Transverse colon (tissue), 4 donors: ENCODE measurements around the gene GRAP2. TPM values are rescaled to one million over a fixed set of nuclear protein-coding genes. Genes with fewer than 3 reads are reported as not detected.

Experiments used
- DNase-seq: peaks from one replicate; pipeline ENCODE4 v3.0.0-alpha.2; 2019
- H3K27ac ChIP-seq, 4 donors: fragments of 200-600 bp; sonication (generic); 2 replicates each; pipeline ENCODE4 v1.5.1; 2016 to 2018; ENCODE audit warnings: inconsistent platforms in 4 of 4
- H3K27me3 ChIP-seq: fragments of 200-600 bp; sonication (generic); 2 replicates; pipeline ENCODE4 v1.5.1; 2017; ENCODE audit warnings: inconsistent platforms
- H3K36me3 ChIP-seq, 4 donors: fragments of 200-600 bp; sonication (generic); 2 replicates each; pipeline ENCODE4 v1.5.1; 2017 to 2019; ENCODE audit warnings: inconsistent platforms in 4 of 4
- H3K4me1 ChIP-seq, 4 donors: fragments of 200-600 bp; sonication (generic); 2 replicates each; pipeline ENCODE4 v1.5.1; 2017 to 2020; ENCODE audit warnings: inconsistent platforms in 4 of 4
- H3K4me3 ChIP-seq, 4 donors: fragments of 200-600 bp; sonication (generic); 1 replicate in 1 of 4; 2 replicates in 3 of 4; pipeline versions ENCODE4 v1.5.1 to v1.6.1; 2017 to 2019; ENCODE audit warnings: inconsistent platforms in 4 of 4
- H3K9me3 ChIP-seq, 2 donors: fragments of 200-600 bp; sonication (generic); 2 replicates each; pipeline ENCODE4 v1.5.1; 2017 to 2019; ENCODE audit warnings: inconsistent platforms in 2 of 2
- CTCF ChIP-seq, 5 experiments: fragments of 200-600 bp in 3 of 5; fragments of 450-650 bp in 2 of 5; sonication (generic) in 3 of 5; IDR thresholded peaks; 1 replicate in 2 of 5; 2 replicates in 3 of 5; pipeline ENCODE4 v1.5.1; 2016 to 2017; ENCODE audit warnings: antibody characterized with exemption in 5 of 5, inconsistent platforms in 3 of 5, mild to moderate bottlenecking in 2 of 5, moderate library complexity in 1 of 5
- EP300 ChIP-seq: sonication (generic); formaldehyde crosslinking; IDR thresholded peaks from one replicate; pipeline ENCODE4 v1.6.1; 2017; ENCODE audit warnings: antibody characterized with exemption, low read depth
- POLR2A ChIP-seq: fragments of 450-650 bp; IDR thresholded peaks from one replicate; pipeline ENCODE4 v1.6.1; 2016; ENCODE audit warnings: antibody characterized with exemption, mild to moderate bottlenecking, moderate library complexity
- POLR2AphosphoS5 ChIP-seq, 3 donors: sonication (generic); formaldehyde crosslinking; IDR thresholded peaks; one replicate each; pipeline ENCODE4 v1.6.1; 2016; ENCODE audit warnings: antibody characterized with exemption in 3 of 3
- WGBS, 2 donors: methylation state at CpG; one replicate each; pipeline ENCODE4 v1.1.5; 2018; ENCODE audit warnings: low coverage in 1 of 2; 5-methylcytosine and 5-hydroxymethylcytosine counted together
- in situ Hi-C, 4 donors: fragments of 200-750 bp; cut with MboI; loops; one replicate each; pipeline versions ENCODE4 v1.15.0 to v1.15.1; 2017; ENCODE audit warnings: low sequenced_read_pairs in 3 of 4, low pct_ligation_motif_present in 1 of 4, low pct_unique_long_range_greater_than_20kb in 1 of 4
- intact Hi-C: fragments of 100-400 bp; cut with DNase I; formaldehyde crosslinking; loops from one replicate; pipeline ENCODE4 v1.15.1; 2023; ENCODE audit warnings: low total_unique reads
- total RNA-seq, 4 donors: library from RNA; depleted of rRNA; stranded (reverse); fragments of >200 nt; gene quantifications; one replicate each; pipeline ENCODE4 v1.1.0, GENCODE V29; 2016

GRAP2 gene
- total RNA-seq, 4 donors from 2014 or later, result 0.60 to 28.4 (median 4.9) TPM

- TF ChIP-seq EP300, result no peak
- no peak for TF ChIP-seq CTCF (IDR thresholded peaks at IDR 0.05)
- no peak for TF ChIP-seq POLR2A
- TF ChIP-seq POLR2AphosphoS5 (IDR thresholded peaks at IDR 0.05), result no peak
- H3K27ac ChIP-seq, result no peak overlapping the region
- WGBS, 2 donors, result 59 to 71% methylated on average over 5 to 6 of the region's 6 CpGs
These were observed 35.8 kb downstream of the GRAP2 start for GRCh38 chr22:39936523-39937145.

GRCh38 chr22:39937906-39938305, 37.0 kb downstream of the GRAP2 start:
- Histone ChIP-seq H3K4me1 (no peaks in the 10 kb centered on the region), H3K36me3 (no peaks in the 10 kb centered on the region), H3K27ac (no peak overlapping the region), H3K4me3 (no peak overlapping the region), H3K27me3 (peaks cover 8% of the 10 kb centered on the region), H3K9me3 (no peaks in the 10 kb centered on the region)
- in situ Hi-C loops (no loop called here), intact Hi-C loops (no loop called here)
- DNase-seq, result no peak
- TF ChIP-seq CTCF (IDR thresholded peaks at IDR 0.05) (no peak), EP300 (no peak), POLR2A (no peak)
- 72% methylated on average over 3 of the region's 3 CpGs for WGBS, 2 donors

More at GRCh38 chr22:39936523-39937145, 35.8 kb downstream of the GRAP2 start:
- Histone ChIP-seq H3K9me3 (no peaks in the 10 kb centered on the region), H3K4me1 (no peaks in the 10 kb centered on the region), H3K36me3 (no peaks in the 10 kb centered on the region), H3K27me3 (peaks cover 8% of the 10 kb centered on the region), H3K4me3 (no peak overlapping the region)
- in situ Hi-C loops (no loop called here), intact Hi-C loops (no loop called here)
- no peak for DNase-seq

GRCh38 chr22:39938509-39939111, 37.7 kb downstream of the GRAP2 start:
- peaks cover 8% of the 10 kb centered on the region for H3K27me3 ChIP-seq
- intact Hi-C loops, result no loop called here
- H3K27ac ChIP-seq, result no peak overlapping the region
- no peaks in the 10 kb centered on the region for H3K9me3 ChIP-seq
- H3K36me3 ChIP-seq, result no peaks in the 10 kb centered on the region
- WGBS, 2 donors, result 89% methylated on average over 14 of the region's 14 CpGs; no CpG with 5 or more reads in 1 of the 2 donors
- DNase-seq, result no peak
- no peak for TF ChIP-seq POLR2A
- TF ChIP-seq CTCF (IDR thresholded peaks at IDR 0.05), result no peak
- no peak for TF ChIP-seq POLR2AphosphoS5 (IDR thresholded peaks at IDR 0.05)
- no peak for TF ChIP-seq EP300
- no peak overlapping the region for H3K4me3 ChIP-seq
- in situ Hi-C loops, result no loop called here
- no peaks in the 10 kb centered on the region for H3K4me1 ChIP-seq

- no peaks in the 10 kb centered on the region for H3K9me3 ChIP-seq
- no peaks in the 10 kb centered on the region for H3K4me1 ChIP-seq
- WGBS, 2 donors, result 92 to 100% methylated on average over 1 to 3 of the region's 3 CpGs
- no peaks in the 10 kb centered on the region for H3K27me3 ChIP-seq
- in situ Hi-C loops (no loop called here), intact Hi-C loops (no loop called here)
- no peak overlapping the region for H3K4me3 ChIP-seq
- TF ChIP-seq POLR2A, result no peak
- TF ChIP-seq CTCF (IDR thresholded peaks at IDR 0.05), result no peak
- TF ChIP-seq POLR2AphosphoS5 (IDR thresholded peaks at IDR 0.05), result no peak
- no peak for TF ChIP-seq EP300
- no peak overlapping the region for H3K27ac ChIP-seq
- H3K36me3 ChIP-seq, result no peaks in the 10 kb centered on the region
- DNase-seq, result no peak
These were observed 38.9 kb downstream of the GRAP2 start for GRCh38 chr22:39939830-39940229.
